GM12874 (cell line): ENCODE measurements around the gene CCDC12.

Experiments
- CTCF ChIP-seq: IDR thresholded peaks from 2 replicates; pipeline ENCODE4 v1.5.1; 2011; ENCODE audit warnings: low read depth, mild to moderate bottlenecking, control low read depth, low read length, moderate library complexity; ENCODE audit not compliant: insufficient read depth

The CCDC12 gene

GRCh38 chr3:47016934-47017435 lies 40.4 kb upstream of the CCDC12 start:
- TF ChIP-seq CTCF, result no peak

GRCh38 chr3:47016086-47016933 lies 39.8 kb upstream of the CCDC12 start:
- no peak for TF ChIP-seq CTCF

DNA sequence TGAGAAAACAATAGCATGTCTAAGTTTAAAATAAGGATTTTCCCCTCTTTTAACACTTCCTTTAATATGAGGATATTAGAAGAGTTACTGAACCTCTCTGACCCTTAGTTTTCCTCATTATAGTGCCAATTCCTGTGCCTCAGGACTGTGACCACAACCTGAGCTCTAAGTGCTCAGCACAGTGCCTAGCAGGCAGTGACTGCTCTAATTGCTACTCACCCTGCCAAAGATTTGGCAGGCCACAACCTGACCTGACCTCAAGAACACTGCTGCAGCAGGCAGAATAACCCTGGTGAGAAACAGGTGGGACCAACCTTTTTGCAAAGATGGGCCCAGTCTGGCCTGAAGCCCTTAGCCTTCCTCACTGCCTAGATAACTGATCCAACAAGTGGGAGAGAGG lies 38.6 kb upstream of the CCDC12 start:
- no peak for TF ChIP-seq CTCF

DNA sequence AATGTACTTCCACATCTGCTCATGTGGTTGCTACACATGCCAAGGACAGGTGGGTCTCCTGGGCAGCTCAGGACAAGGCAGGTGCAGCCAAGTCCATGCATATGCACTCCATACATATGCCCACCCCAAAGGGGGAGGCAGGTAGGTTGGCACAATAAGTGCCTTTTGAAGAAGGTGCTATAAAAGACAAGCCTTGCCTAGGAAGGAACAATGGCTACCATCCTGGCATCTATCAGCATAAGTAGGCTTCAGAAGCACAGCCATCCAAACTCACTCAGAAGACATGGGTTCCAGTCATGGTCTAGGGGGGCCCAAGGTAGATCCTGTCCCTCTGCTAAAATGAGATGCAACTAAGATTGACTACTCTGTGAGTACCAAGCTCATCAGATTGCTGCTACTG lies 37.5 kb upstream of the CCDC12 start:
- TF ChIP-seq CTCF, result no peak

DNA sequence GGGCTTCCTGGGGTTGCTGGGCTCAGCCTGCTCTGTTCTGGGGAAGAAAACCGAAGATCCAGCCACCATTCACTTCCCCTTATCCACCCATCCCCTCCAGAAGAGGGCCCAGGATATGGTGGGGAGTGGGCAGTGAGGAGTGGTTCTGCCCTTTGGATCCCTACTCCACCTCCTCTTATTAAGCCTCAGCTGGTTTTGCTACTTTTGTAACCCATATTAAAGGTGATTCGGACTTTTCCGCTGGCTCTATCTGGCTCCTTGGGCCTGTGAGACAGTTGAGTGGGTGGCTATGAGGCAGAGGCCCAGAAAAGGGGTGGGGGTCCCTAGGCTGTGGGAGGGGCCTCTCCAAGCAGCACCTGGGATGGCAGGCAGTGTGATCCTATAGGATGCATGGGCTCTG lies 36.7 kb upstream of the CCDC12 start:
- no peak for TF ChIP-seq CTCF

GRCh38 chr3:47012342-47013230 lies 36.0 kb upstream of the CCDC12 start:
- TF ChIP-seq CTCF, result no peak

DNA sequence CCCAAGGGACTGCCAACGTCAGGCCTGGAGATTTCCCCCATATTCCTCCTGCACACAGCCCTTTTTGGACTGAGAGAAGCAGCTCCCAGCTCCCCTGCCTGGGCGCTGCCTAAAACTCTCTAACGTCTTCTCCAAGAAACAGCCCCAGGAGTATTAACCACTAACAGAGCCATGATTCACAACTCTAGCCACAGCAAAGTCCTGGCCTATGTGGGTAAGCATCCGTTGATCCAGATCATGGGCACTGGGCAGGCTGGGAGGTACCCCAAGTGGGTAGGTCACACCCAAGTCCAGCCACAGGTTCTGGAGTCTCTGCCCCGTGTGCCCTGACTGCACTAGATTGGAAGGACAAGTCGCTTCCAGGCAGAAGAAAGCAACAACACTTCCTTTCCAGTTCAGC lies 34.8 kb upstream of the CCDC12 start:
- TF ChIP-seq CTCF, result no peak
